Epithelial cell of proximal tubule (primary cell): Measurements from ENCODE around the gene VGLL3. TPM values are rescaled to one million over a fixed set of nuclear protein-coding genes. Genes with fewer than 3 reads are reported as not detected.
"Not testable (repeated sequence)": the region's sequence is repeated elsewhere in the genome, so short reads cannot be mapped to it uniquely, and the experiment has no call there.

Experiments
- DNase-seq: peaks from one replicate; pipeline ENCODE4 v3.0.0-alpha.2; 2011; ENCODE audit warnings: low read depth
- H3K4me3 ChIP-seq: 2 replicates; pipeline ENCODE4 v1.5.1; 2011; ENCODE audit warnings: low read depth, mild to moderate bottlenecking, low read length
- total RNA-seq: library from RNA; depleted of rRNA; stranded (reverse); fragments of >200 nt; gene quantifications from 2 replicates; pipeline ENCODE4 v1.2.3, GENCODE V29; 2015
- TF ChIP-seq, protein P1 (sequence below): conservative IDR thresholded peaks from 2 replicates; pipeline ENCODE4 v1.5.1; 2012; ENCODE audit warnings: low read depth, mild to moderate bottlenecking, low read length

VGLL3 gene
- total RNA-seq, 1 donor from 2014 or later, result 9.9 TPM

DNA sequence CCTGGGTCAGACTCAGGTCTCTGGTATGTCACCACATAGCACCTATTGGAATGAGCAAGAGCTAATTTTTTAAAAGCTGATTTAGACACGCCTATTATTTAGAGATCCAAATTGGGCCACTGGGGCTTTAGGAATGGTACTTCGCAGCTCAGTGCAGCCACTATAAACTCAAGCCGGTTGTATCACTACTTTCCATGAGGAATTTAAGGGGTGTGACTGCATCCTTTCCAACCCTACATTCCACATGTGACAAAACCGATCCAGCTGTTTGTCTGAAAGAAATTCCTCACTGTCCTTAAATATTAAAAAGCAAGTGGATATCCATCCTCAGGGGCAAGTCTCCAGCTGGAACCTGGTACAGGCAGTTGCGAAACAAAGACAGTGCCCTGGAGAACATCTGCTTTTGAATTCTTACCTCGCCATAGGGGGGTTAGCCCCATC, 12.8 kb downstream of the VGLL3 start:
- H3K4me3 ChIP-seq, result no peak overlapping the region
- TF ChIP-seq, protein P1, sequence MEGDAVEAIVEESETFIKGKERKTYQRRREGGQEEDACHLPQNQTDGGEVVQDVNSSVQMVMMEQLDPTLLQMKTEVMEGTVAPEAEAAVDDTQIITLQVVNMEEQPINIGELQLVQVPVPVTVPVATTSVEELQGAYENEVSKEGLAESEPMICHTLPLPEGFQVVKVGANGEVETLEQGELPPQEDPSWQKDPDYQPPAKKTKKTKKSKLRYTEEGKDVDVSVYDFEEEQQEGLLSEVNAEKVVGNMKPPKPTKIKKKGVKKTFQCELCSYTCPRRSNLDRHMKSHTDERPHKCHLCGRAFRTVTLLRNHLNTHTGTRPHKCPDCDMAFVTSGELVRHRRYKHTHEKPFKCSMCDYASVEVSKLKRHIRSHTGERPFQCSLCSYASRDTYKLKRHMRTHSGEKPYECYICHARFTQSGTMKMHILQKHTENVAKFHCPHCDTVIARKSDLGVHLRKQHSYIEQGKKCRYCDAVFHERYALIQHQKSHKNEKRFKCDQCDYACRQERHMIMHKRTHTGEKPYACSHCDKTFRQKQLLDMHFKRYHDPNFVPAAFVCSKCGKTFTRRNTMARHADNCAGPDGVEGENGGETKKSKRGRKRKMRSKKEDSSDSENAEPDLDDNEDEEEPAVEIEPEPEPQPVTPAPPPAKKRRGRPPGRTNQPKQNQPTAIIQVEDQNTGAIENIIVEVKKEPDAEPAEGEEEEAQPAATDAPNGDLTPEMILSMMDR, result no peak
- no peak for DNase-seq

DNA sequence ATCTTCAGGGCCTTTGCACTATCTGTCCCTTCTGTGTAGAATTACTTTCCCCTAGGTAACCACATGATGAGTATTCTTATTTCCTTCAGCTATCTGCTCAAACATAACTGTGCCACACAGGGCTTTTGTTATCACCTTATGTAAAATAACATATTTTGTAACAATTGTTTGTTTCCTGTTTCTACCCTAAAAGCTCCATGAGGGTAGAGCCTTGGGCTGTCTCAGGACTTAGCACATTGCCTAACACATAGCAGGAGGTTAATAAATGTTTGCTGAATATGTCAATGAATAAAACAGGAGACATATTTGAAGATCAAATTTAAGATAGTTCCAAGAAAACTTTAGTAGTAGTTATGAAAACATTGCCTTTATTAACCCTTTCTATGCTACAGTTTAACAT, 14.7 kb downstream of the VGLL3 start:
- TF ChIP-seq, protein P1, result no peak
- H3K4me3 ChIP-seq, result no peak overlapping the region
- DNase-seq, result no peak

DNA sequence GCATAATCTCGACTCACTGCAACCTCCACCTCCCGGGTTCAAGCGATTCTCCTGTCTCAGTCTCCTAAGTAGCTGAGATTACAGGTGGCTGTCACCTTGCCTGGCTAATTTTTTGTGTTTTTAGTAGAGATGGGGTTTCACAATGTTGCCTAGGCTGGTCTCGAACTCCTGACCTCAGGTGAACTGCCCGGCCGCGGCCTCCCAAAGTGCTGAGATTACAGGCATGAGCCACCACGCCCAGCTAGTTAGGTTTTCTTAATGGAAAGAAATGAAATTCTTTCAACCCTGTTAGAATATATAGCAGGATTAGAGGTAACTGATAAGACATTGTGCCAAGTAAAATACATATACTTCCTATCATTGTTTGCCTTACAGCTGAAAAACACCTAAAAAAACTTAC, 16.8 kb downstream of the VGLL3 start:
- DNase-seq, H3K4me3 ChIP-seq: not testable (repeated sequence)

DNA sequence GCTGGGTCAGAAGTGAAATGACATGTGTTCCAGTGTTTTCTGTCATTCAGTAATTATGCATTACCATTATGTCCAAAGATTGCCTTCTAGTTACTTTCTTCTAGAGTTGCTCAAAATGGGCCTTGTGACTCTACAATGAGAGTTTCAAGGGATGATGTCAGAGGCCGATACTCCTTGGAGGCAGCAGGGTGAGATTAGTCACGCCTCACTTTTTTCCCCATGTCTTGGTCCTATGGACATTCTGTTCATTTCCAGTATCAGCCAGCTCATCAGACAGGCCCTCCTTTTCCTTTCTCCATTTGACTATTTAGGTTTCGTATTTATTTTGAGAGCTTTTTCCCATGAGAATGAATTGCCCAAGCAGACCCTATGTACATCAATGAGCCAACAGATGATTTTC, 17.5 kb downstream of the VGLL3 start:
- DNase-seq, result no peak
- TF ChIP-seq, protein P1, result no peak
- no peak overlapping the region for H3K4me3 ChIP-seq

DNA sequence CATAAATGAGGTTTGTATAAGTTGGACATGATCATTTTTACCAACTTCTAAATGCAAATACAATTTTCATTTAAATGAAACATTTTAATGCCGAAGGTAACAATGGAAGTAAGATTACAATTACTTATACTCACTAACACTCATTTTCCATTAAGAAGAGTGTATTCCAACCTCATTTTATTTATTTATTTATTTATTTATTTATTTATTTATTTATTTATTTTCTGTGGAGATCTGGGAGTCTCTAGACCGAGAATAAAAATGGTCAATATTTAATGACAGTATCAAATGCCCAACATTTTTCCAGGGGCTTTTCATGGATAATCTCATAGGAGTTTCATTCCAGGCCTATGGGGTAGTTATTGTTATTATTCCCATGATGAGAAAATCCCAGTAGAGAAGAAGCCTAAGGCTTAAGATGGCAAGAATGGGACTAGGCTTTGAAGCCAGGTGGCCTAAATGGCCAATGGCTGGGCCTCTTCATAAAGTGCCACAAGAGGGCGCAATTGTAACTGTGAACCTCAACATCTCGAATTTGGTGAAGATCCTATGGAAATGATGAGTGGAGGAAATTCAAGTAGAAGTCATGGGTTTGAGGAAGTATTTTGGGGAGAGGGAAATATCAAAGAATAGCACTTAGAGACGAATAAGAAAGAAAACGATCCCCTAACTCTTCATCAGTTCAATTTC, 21.3 kb downstream of the VGLL3 start:
- DNase-seq, result no peak
- TF ChIP-seq, protein P1, result peak; percentile 69
- no peak overlapping the region for H3K4me3 ChIP-seq

DNA sequence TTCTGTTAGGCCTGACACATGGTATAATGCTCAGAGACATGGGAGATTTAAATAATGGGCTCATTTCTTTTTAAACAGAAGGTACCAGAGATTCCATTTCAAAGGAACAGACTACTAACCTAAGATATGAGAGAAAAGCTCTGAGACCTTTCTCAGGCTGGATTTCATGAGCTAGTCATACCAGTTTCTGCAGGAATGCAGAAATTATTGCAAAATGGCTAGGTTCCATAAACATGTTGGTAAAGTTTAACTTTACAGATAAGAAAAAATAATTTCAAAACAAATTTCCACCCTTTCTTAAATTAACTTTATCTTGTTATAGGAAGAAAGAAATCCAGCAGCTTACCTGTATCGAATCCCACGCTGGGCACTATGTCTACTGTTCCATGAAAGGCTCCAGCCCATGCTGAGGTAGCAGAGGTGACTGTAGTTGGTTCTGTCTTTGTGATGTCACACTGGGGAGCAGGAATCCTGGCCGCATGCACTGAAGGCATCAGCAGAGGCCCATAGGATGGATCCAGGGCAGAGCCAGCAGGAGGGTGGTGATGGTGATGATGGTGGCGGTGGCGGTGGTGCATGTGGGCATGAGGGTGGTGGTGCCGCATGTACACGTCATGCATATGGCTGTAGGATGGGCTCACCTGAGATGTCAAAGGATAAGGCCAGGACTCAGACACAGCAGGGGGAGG, 22.6 kb downstream of the VGLL3 start:
- no peak for DNase-seq
- TF ChIP-seq, protein P1, result no peak
- H3K4me3 ChIP-seq, result no peak overlapping the region

DNA sequence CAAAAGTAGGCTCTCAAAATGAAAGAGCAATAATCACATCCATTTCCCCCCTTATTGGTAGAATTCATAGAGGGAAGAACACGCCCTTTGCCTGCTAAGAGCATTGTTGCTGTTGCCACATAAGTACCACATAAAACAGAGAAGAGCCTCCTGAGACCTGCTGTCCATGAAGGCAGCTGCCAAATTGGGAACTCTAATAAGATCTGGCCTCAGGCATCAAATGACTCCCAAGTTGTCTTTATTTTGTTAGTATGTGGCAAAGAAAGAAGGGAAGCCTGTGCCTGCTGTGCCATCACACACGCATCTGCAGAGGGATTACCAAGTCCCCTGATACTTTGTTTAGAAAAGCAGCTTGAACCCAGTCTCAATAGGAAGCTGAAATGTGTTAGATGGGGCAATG, 23.9 kb downstream of the VGLL3 start:
- TF ChIP-seq, protein P1, result no peak
- H3K4me3 ChIP-seq, result no peak overlapping the region
- DNase-seq, result no peak
